Measurements from ENCODE around the gene P2RY2.

GRCh38 chr11:73187854-73188253 lies 30.2 kb upstream of the P2RY2 start:
- TF ChIP-seq GATA2 (IDR thresholded peaks at IDR 0.05; ENCODE audit: low read depth, low read length) (no peak), GATA3 (IDR thresholded peaks at IDR 0.05; ENCODE audit: low read depth, low read length) (no peak)
